Body of pancreas (tissue), 4 donors: ENCODE measurements around the gene MVD.

Experiments used
- POLR2A ChIP-seq, 3 donors: fragments of 450-650 bp; IDR thresholded peaks; one replicate each; pipeline ENCODE4 v1.6.1; 2016; ENCODE audit warnings: antibody characterized with exemption in 3 of 3, mild to moderate bottlenecking in 2 of 3
- TF ChIP-seq, protein P1 (sequence below), 7 experiments: fragments of 450-650 bp in 4 of 7; fragments of 200-600 bp in 3 of 7; sonication (generic) in 3 of 7; IDR thresholded peaks; one replicate each; pipeline ENCODE4 v1.5.1; 2016 to 2019; ENCODE audit warnings: antibody characterized with exemption in 7 of 7

DNA sequence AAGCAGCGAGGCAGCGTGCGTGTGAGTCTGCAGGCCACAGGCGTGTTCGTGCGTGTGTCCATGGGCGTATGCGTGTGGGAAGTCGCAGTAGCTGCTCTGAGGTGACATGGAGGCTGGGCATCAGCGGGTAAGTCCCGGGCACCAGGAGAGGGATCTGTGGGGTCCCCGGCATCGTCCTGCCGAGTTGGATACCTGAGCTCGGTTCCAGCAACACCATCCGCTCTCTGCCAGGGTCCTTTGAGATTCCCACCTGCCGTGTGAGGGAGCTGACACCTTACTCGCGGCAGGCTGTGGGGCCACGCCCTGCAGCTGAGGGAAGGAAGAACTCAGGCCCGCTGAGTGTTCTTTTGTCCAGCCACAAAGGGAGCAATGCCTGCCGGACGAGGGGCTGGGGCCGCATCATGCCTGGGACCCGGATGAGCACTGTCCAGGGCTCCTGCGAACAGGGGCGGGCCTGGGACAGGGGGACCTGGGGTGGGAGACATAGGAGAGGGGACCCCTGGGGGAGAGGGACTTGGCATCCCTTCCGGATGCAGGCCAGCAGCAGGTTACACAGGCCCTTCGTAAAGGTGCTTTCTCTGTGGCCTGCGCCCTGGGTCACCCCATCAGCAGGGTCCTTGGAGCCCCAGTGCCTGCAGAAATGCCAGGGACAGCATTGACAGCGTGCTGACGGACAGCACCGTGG is 28.4 kb upstream of the MVD start:
- TF ChIP-seq, protein P1, sequence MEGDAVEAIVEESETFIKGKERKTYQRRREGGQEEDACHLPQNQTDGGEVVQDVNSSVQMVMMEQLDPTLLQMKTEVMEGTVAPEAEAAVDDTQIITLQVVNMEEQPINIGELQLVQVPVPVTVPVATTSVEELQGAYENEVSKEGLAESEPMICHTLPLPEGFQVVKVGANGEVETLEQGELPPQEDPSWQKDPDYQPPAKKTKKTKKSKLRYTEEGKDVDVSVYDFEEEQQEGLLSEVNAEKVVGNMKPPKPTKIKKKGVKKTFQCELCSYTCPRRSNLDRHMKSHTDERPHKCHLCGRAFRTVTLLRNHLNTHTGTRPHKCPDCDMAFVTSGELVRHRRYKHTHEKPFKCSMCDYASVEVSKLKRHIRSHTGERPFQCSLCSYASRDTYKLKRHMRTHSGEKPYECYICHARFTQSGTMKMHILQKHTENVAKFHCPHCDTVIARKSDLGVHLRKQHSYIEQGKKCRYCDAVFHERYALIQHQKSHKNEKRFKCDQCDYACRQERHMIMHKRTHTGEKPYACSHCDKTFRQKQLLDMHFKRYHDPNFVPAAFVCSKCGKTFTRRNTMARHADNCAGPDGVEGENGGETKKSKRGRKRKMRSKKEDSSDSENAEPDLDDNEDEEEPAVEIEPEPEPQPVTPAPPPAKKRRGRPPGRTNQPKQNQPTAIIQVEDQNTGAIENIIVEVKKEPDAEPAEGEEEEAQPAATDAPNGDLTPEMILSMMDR (IDR thresholded peaks at IDR 0.05), result no peak
- no peak for TF ChIP-seq POLR2A (IDR thresholded peaks at IDR 0.05)
